GM12874 (cell line): ENCODE data around the gene ADAM10.

Source experiments
- TF ChIP-seq, protein P1 (sequence below): IDR thresholded peaks from 2 replicates; pipeline ENCODE4 v1.5.1; 2011; ENCODE audit warnings: low read depth, mild to moderate bottlenecking, control low read depth, low read length, moderate library complexity; ENCODE audit not compliant: insufficient read depth

ADAM10 gene

DNA sequence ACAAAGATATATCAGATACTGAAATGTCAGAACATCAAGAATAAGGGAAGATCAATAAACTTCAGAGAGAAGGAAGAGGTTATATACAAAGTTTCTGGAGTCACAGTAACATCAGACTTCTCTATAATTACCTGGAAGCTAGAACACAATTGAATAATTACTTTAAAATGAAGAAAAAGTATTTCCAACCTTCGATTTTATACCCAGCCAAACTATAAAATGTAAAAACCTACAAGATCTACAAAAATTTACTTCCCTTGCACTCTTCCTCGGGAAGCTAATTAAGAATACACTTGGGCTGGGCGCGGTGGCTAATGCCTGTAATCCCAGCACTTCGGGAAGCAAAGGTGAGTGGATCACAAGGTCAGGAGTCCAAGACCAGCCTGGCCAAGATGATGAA lies 15.0 kb upstream of the ADAM10 start:
- TF ChIP-seq, protein P1, sequence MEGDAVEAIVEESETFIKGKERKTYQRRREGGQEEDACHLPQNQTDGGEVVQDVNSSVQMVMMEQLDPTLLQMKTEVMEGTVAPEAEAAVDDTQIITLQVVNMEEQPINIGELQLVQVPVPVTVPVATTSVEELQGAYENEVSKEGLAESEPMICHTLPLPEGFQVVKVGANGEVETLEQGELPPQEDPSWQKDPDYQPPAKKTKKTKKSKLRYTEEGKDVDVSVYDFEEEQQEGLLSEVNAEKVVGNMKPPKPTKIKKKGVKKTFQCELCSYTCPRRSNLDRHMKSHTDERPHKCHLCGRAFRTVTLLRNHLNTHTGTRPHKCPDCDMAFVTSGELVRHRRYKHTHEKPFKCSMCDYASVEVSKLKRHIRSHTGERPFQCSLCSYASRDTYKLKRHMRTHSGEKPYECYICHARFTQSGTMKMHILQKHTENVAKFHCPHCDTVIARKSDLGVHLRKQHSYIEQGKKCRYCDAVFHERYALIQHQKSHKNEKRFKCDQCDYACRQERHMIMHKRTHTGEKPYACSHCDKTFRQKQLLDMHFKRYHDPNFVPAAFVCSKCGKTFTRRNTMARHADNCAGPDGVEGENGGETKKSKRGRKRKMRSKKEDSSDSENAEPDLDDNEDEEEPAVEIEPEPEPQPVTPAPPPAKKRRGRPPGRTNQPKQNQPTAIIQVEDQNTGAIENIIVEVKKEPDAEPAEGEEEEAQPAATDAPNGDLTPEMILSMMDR, result no peak

DNA sequence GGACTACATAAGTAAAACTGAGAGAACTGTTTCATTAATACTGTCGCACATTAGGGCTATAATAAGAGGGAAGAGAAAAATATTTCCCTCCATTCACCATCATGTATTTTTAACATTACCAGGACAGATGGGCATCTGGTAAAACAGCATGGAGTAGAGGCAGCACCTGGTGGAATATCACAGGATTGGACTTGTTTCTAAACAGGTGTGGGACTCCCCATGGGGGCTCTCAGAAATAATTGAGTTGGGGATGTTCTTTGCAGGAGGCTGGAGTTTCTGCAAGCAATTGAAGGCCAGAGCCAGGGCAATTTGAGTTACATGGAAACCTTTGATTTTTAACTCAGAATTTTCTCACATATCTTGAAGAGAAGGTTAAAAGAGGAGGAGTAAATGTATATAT lies 13.2 kb upstream of the ADAM10 start:
- TF ChIP-seq, protein P1, result no peak

DNA sequence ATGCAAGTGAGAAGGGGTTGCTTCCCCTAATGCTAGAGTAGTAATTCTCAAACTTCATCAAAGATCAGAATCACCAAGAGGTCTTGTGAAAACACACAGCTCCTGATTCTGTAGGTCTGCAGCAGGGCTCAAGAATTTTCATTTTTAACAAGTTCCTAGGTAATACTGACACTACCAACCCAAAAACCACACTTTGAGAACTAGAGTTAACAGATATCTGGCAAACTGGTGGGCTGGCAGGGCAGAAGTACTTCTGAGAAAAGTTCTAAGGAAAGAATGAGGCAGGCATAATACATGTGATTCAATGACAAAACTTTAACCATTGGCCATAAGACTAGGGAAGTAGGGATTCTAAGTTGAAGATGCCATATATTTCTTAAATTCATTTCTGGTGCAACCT lies 12.8 kb upstream of the ADAM10 start:
- TF ChIP-seq, protein P1, result no peak

DNA sequence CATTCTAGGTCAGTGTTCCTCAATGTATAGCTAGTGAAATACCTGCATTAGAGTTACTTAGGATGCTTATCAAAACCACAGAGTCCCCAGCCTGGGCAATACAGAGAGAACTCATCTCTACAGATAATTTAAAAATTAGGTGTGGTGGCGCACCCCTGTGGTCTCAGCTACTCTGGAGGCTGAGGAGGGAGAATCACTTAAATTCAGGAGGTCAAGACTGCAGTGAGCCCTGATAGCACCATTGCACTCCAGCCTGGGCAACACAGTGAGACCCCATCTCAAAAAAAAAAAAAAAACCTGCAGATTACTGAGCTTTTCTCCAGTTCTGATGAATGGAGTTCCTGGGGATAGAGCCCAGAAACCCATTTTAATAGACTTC lies 11.5 kb upstream of the ADAM10 start:
- TF ChIP-seq, protein P1, result no peak

DNA sequence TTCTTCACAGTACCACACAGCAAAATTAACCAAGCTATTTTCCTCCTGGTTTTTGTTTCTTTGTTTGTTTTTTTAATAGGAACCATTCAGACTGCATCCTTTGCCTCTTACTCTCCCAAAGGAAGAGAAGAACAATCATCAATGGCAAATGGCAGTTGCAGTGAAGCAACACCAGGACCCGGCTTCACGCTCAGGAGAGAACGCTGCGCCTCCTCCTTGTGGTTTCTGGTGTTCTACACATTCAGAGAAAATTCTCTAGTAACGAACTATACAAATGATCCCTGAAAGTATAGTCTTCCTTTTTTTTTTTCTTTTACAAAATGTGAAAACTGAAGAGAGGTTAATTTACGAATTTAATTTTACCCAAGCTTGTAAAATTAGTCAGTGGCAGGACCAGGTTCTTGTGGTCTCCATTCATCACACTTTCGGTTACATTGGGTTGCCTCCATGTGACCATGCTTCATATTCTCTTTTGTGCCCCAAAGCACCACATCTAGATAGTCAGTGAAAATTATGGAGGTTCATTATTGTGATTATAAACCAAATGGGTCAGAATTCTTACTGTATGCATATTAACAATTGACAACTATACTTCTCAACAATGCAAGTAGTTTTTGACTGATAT lies 11.0 kb upstream of the ADAM10 start:
- TF ChIP-seq, protein P1, result no peak

DNA sequence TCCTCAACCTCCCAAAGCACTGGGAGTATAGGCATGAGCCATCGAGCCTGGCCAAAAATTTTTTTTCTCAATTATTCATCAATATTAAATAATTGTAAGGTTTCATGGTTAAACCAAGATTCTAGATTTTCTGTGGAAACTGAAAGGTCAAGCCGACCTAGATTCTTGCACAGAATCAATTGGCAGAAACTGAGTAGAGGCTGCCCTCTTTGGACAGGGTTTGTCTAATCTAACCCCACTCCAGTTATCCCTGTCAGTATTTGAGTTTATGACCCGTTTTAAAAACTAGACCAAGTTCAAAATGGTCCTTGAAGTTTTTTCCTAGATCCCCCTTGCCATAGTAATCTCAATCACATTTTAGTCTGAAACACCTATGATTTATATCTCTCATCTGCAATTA lies 8.6 kb upstream of the ADAM10 start:
- TF ChIP-seq, protein P1, result peak; percentile 19; the same call in 1 of the 2 replicates

DNA sequence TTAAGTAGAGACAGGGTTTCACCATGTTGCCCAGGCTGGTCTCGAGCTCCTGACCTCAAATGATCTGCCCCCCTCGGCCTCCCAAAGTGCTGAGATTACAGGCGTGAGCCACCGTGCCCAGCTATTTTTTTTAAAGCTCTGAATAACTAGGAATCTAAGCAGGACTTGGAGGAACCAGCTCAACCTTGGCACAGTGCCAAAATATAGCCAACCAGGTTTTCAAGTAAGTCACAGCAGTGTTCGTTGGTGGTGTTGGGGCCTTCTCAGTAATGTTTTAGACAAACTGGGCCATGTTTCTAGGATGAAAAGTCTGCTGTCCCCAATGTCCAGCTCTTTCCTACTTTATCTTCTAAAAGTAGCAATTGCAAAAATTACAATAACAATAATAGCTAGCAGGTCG lies 6.4 kb upstream of the ADAM10 start:
- TF ChIP-seq, protein P1, result no peak

DNA sequence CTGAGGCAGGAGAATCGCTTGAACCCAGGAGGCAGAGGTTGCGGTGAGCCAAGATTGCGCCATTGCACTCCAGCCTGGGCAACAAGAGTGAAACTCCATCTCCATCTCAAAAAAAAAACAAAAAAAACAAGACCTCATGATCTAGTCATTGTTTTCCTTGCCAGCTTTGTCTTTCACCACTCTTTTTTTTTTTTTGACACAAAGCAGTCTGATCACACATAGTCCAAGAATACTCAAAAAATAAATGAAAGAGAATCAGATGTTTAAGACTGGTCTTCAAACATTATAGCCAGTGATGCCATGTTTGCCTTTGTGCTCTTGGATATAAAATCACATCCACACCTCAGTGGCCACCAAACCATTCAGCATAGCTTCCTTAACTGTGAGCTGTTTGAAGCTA lies 5.8 kb upstream of the ADAM10 start:
- TF ChIP-seq, protein P1, result no peak
